Smooth muscle cell (in vitro differentiated cells): ENCODE data around the gene CD37. TPM values are rescaled to one million over a fixed set of nuclear protein-coding genes. Genes with fewer than 3 reads are reported as not detected.

Experiments used
- DNase-seq: peaks from one replicate; lab custom pipeline; 2025; ENCODE audit not compliant: unreplicated experiment; lab: John Stamatoyannopoulos, UW
- H2AFZ ChIP-seq: fragments of 200-600 bp; sonication (generic); 2 replicates; pipeline ENCODE4 v1.6.0; 2016; ENCODE audit warnings: antibody characterized with exemption, low read depth, mild to moderate bottlenecking
- H3F3A ChIP-seq: fragments of 200-600 bp; sonication (generic); 2 replicates; pipeline ENCODE4 v1.6.0; 2017; ENCODE audit warnings: antibody characterized with exemption, low read depth
- H3K27ac ChIP-seq: fragments of 200-600 bp; sonication (generic); 2 replicates; pipeline ENCODE4 v1.5.1; 2016; ENCODE audit warnings: low read depth, mild to moderate bottlenecking
- H3K27me3 ChIP-seq: fragments of 200-600 bp; sonication (generic); 2 replicates; pipeline ENCODE4 v1.6.1; 2016; ENCODE audit warnings: low read depth, mild to moderate bottlenecking
- H3K36me3 ChIP-seq: fragments of 200-600 bp; sonication (generic); 2 replicates; pipeline ENCODE4 v1.5.1; 2016; ENCODE audit warnings: low read depth
- H3K4me1 ChIP-seq: fragments of 200-600 bp; sonication (generic); 2 replicates; pipeline ENCODE4 v1.5.1; 2016; ENCODE audit warnings: low read depth
- H3K4me2 ChIP-seq: fragments of 200-600 bp; sonication (generic); 2 replicates; pipeline ENCODE4 v1.6.0; 2016; ENCODE audit warnings: mild to moderate bottlenecking
- H3K4me3 ChIP-seq: fragments of 200-600 bp; sonication (generic); 2 replicates; pipeline ENCODE4 v1.5.1; 2016; ENCODE audit warnings: mild to moderate bottlenecking
- H3K79me2 ChIP-seq: fragments of 200-600 bp; sonication (generic); 2 replicates; pipeline ENCODE4 v1.6.0; 2016; ENCODE audit warnings: low read depth, mild to moderate bottlenecking
- H3K9ac ChIP-seq: fragments of 200-600 bp; sonication (generic); 2 replicates; pipeline ENCODE4 v1.6.0; 2016; ENCODE audit warnings: low read depth
- H3K9me3 ChIP-seq: fragments of 200-600 bp; sonication (generic); replicated peaks from 2 replicates; pipeline ENCODE4 v1.5.1; 2016; ENCODE audit warnings: low read depth
- H4K20me1 ChIP-seq: fragments of 200-600 bp; sonication (generic); 2 replicates; pipeline ENCODE4 v1.6.0; 2016; ENCODE audit warnings: low read depth
- CTCF ChIP-seq: fragments of 200-600 bp; sonication (generic); IDR thresholded peaks from 2 replicates; pipeline ENCODE4 v1.5.1; 2017; ENCODE audit warnings: borderline replicate concordance, mild to moderate bottlenecking, antibody characterized with exemption; ENCODE audit not compliant: insufficient read depth, poor library complexity, severe bottlenecking
- WGBS: methylation state at CpG from one replicate; pipeline ENCODE4 v1.1.7; 2016; ENCODE audit warnings: low lambda C conversion rate; 5-methylcytosine and 5-hydroxymethylcytosine counted together
- microRNA-seq: library from miRNA; unstranded; fragments of <30 nt; microRNA quantifications from one replicate; pipeline ENCODE4, GENCODE V29; 2016; ENCODE audit warnings: borderline number of aligned reads
- polyA plus RNA-seq: library from polyadenylated mRNA; unstranded; fragments of >200 nt; fragmentation: Nextera tagmentation; extraction: Ambion mirVana; gene quantifications from 2 replicates; pipeline ENCODE4 v1.2.1, GENCODE V29; 2016
- small RNA-seq: library from RNA; depleted of rRNA; stranded (forward); fragments of <200 nt; gene quantifications from one replicate; pipeline ENCODE3, GENCODE V24; 2014
- total RNA-seq: library from RNA; depleted of rRNA; stranded (reverse); fragments of >200 nt; gene quantifications from 2 replicates; pipeline ENCODE4 v1.2.3, GENCODE V29; 2014

The CD37 gene
- total and polyA plus RNA-seq, 2 experiments from 2014 or later, result 7.0 TPM; not detected in 1

- no peaks in the 10 kb centered on the region for H3K79me2 ChIP-seq
- H3K4me2 ChIP-seq, result no peak overlapping the region
- H2AFZ ChIP-seq, result no peak overlapping the region
- H3K9ac ChIP-seq, result no peak overlapping the region
- H3K4me3 ChIP-seq, result no peak overlapping the region
- H3K27me3 ChIP-seq, result no peaks in the 10 kb centered on the region
- no peak for TF ChIP-seq CTCF
- DNase-seq, result no peak
- 89% methylated on average over 1 of the region's 1 CpG for WGBS
- H3K4me1 ChIP-seq, result no peaks in the 10 kb centered on the region
- H4K20me1 ChIP-seq, result no peaks in the 10 kb centered on the region
- no peak overlapping the region for H3K27ac ChIP-seq
- H3K9me3 ChIP-seq, result no peaks in the 10 kb centered on the region
- H3F3A ChIP-seq, result no peaks in the 10 kb centered on the region
- no peaks in the 10 kb centered on the region for H3K36me3 ChIP-seq
These were observed 48.4 kb downstream of the CD37 start for GRCh38 chr19:49383599-49383998.

- Histone ChIP-seq H2AFZ (no peak within 1 kb of the TSS), H3K4me2 (no peak within 1 kb of the TSS), H3K27me3 (no peaks in the 10 kb centered on the region), H3K9ac (no peak within 1 kb of the TSS), H3K9me3 (no peaks in the 10 kb centered on the region), H3K79me2 (no peaks in the 10 kb centered on the region), H3K4me1 (no peaks in the 10 kb centered on the region), H3K36me3 (no peaks in the 10 kb centered on the region), H3F3A (no peaks in the 10 kb centered on the region), H4K20me1 (no peaks in the 10 kb centered on the region), H3K4me3 (no peak within 1 kb of the TSS), H3K27ac (no peak within 1 kb of the TSS)
- WGBS, result 86% methylated on average over 40 of the region's 40 CpGs
- no peak for DNase-seq
- TF ChIP-seq CTCF, result no peak
These were observed 52.7 kb downstream of the CD37 start, which contains the start of gene KASH5 for GRCh38 chr19:49387936-49388372. KASH5 (plus strand) TSS chr19:49388249; CDS start chr19:49390884, 2,635 bp downstream.

GRCh38 chr19:49389406-49389805 lies 54.2 kb downstream of the CD37 start:
- no peak overlapping the region for H2AFZ ChIP-seq
- no peaks in the 10 kb centered on the region for H3K9me3 ChIP-seq
- no peak overlapping the region for H3K4me2 ChIP-seq
- no peak overlapping the region for H3K4me3 ChIP-seq
- no peak for TF ChIP-seq CTCF
- DNase-seq, result no peak
- H3K27me3 ChIP-seq, result peaks cover 9% of the 10 kb centered on the region
- no peaks in the 10 kb centered on the region for H4K20me1 ChIP-seq
- no peaks in the 10 kb centered on the region for H3K79me2 ChIP-seq
- no peaks in the 10 kb centered on the region for H3K36me3 ChIP-seq
- no peak overlapping the region for H3K9ac ChIP-seq
- WGBS, result 90% methylated on average over 20 of the region's 20 CpGs
- no peak overlapping the region for H3K27ac ChIP-seq
- no peaks in the 10 kb centered on the region for H3K4me1 ChIP-seq
- no peaks in the 10 kb centered on the region for H3F3A ChIP-seq

Small RNA genes within 50 kb of the gene (microRNA-seq; reads per million reads assigned to microRNA genes)
- gene MIR4324, result not detected

Small RNA genes within 50 kb of the gene (small RNA-seq; reads per million reads assigned to genes)
- not detected for gene MIR4324

Other genes with a start within 250 kb of the CD37 start
- 164 and 200 TPM in 2 replicates for gene SNRNP70, start 250.0 kb upstream of the CD37 start, total RNA-seq
- 206 and 216 TPM in 2 replicates for gene SNRNP70, start 250.0 kb upstream of the CD37 start, polyA plus RNA-seq
- 11.7 and 16.5 TPM in 2 replicates for gene LIN7B, start 221.0 kb upstream of the CD37 start, total RNA-seq
- 24.7 and 30.7 TPM in 2 replicates for gene LIN7B, start 221.0 kb upstream of the CD37 start, polyA plus RNA-seq
- 0.54 and 2.9 TPM in 2 replicates for gene C19orf73, start 216.3 kb upstream of the CD37 start, total RNA-seq
- gene C19orf73, start 216.3 kb upstream of the CD37 start, polyA plus RNA-seq, result 0.74 and 1.7 TPM in 2 replicates
- 3.2 and 10.9 TPM in 2 replicates for gene PPFIA3, start 215.9 kb upstream of the CD37 start, total RNA-seq
- gene PPFIA3, start 215.9 kb upstream of the CD37 start, polyA plus RNA-seq, result 16.3 and 20.3 TPM in 2 replicates
- gene HRC, start 180.0 kb upstream of the CD37 start, total RNA-seq, result 1.1 TPM in 1 of 2 replicates, not detected in the other
- 0.06 and 0.84 TPM in 2 replicates for gene HRC, start 180.0 kb upstream of the CD37 start, polyA plus RNA-seq
- 15.0 and 27.7 TPM in 2 replicates for gene TRPM4, start 177.6 kb upstream of the CD37 start, total RNA-seq
- 32.1 and 47.0 TPM in 2 replicates for gene TRPM4, start 177.6 kb upstream of the CD37 start, polyA plus RNA-seq
- 0.63 and 1.4 TPM in 2 replicates for gene SLC6A16, start 10.2 kb upstream of the CD37 start, total RNA-seq
- gene SLC6A16, start 10.2 kb upstream of the CD37 start, polyA plus RNA-seq, result 2.3 and 2.8 TPM in 2 replicates
- 46.0 and 71.8 TPM in 2 replicates for gene TEAD2, start 27.0 kb downstream of the CD37 start, total RNA-seq
- gene TEAD2, start 27.0 kb downstream of the CD37 start, polyA plus RNA-seq, result 55.3 and 58.5 TPM in 2 replicates
- gene DKKL1, start 28.5 kb downstream of the CD37 start, total RNA-seq, result 2.3 and 6.3 TPM in 2 replicates
- 2.8 and 6.4 TPM in 2 replicates for gene DKKL1, start 28.5 kb downstream of the CD37 start, polyA plus RNA-seq
- gene KASH5, start 52.8 kb downstream of the CD37 start, total RNA-seq, result not detected in 2 replicates
- gene KASH5, start 52.8 kb downstream of the CD37 start, polyA plus RNA-seq, result not detected in 2 replicates
- gene PTH2, start 88.0 kb downstream of the CD37 start, total RNA-seq, result not detected in 2 replicates
- not detected in 2 replicates for gene PTH2, start 88.0 kb downstream of the CD37 start, polyA plus RNA-seq
- not detected in 2 replicates for gene GFY, start 90.0 kb downstream of the CD37 start, total RNA-seq
- gene GFY, start 90.0 kb downstream of the CD37 start, polyA plus RNA-seq, result not detected in 2 replicates
- gene SLC17A7, start 106.1 kb downstream of the CD37 start, total RNA-seq, result 0.04 and 0.54 TPM in 2 replicates
- 0.39 TPM in 1 of 2 replicates, not detected in the other for gene SLC17A7, start 106.1 kb downstream of the CD37 start, polyA plus RNA-seq
- 54.7 and 77.1 TPM in 2 replicates for gene PIH1D1, start 116.4 kb downstream of the CD37 start, total RNA-seq
- gene PIH1D1, start 116.4 kb downstream of the CD37 start, polyA plus RNA-seq, result 84.9 and 89.8 TPM in 2 replicates
- 10.5 and 18.6 TPM in 2 replicates for gene ALDH16A1, start 117.8 kb downstream of the CD37 start, total RNA-seq
- 24.6 and 24.7 TPM in 2 replicates for gene ALDH16A1, start 117.8 kb downstream of the CD37 start, polyA plus RNA-seq
- 0.27 and 0.45 TPM in 2 replicates for gene FLT3LG, start 138.8 kb downstream of the CD37 start, total RNA-seq
- 0.85 and 2.0 TPM in 2 replicates for gene FLT3LG, start 138.8 kb downstream of the CD37 start, polyA plus RNA-seq
- gene RPL13A, start 152.2 kb downstream of the CD37 start, total RNA-seq, result 1,134 and 1,154 TPM in 2 replicates
- 732 and 818 TPM in 2 replicates for gene RPL13A, start 152.2 kb downstream of the CD37 start, polyA plus RNA-seq
- 3,115 and 3,456 TPM in 2 replicates for gene RPS11, start 161.0 kb downstream of the CD37 start, total RNA-seq
- gene RPS11, start 161.0 kb downstream of the CD37 start, polyA plus RNA-seq, result 729 and 804 TPM in 2 replicates
- gene FCGRT, start 177.3 kb downstream of the CD37 start, total RNA-seq, result 58.1 and 66.1 TPM in 2 replicates
- gene FCGRT, start 177.3 kb downstream of the CD37 start, polyA plus RNA-seq, result 127 and 135 TPM in 2 replicates
- gene RCN3, start 192.6 kb downstream of the CD37 start, total RNA-seq, result 248 and 311 TPM in 2 replicates
- 773 and 1,078 TPM in 2 replicates for gene RCN3, start 192.6 kb downstream of the CD37 start, polyA plus RNA-seq
- gene NOSIP, start 245.2 kb downstream of the CD37 start, total RNA-seq, result 45.0 and 55.5 TPM in 2 replicates
- gene NOSIP, start 245.2 kb downstream of the CD37 start, polyA plus RNA-seq, result 95.7 and 134 TPM in 2 replicates
- 13.5 TPM in 1 of 2 replicates, not detected in the other for gene PRRG2, start 245.9 kb downstream of the CD37 start, total RNA-seq
- gene PRRG2, start 245.9 kb downstream of the CD37 start, polyA plus RNA-seq, result 0.24 and 1.0 TPM in 2 replicates